GM13976 (cell line): Measurements from ENCODE around the gene GRIA4.

ENCODE experiments used
- DNase-seq: peaks from one replicate; pipeline ENCODE4 v3.0.0; 2012; ENCODE audit warnings: low spot score
- in situ Hi-C: fragments of 300-500 bp; cut with MboI; formaldehyde crosslinking; loops from one replicate; pipeline ENCODE4 v1.12.0; 2022; ENCODE audit warnings: low sequenced_read_pairs, mixed read lengths, inconsistent platforms; ENCODE audit not compliant: unreplicated experiment
- TF ChIP-seq, protein P1 (sequence below): IDR thresholded peaks from 2 replicates; pipeline ENCODE4 v1.5.1; 2012; ENCODE audit warnings: borderline replicate concordance, mild to moderate bottlenecking; ENCODE audit not compliant: insufficient read depth; ENCODE audit errors: extremely low read depth, missing control alignments, control extremely low read depth

GRIA4 gene

DNA sequence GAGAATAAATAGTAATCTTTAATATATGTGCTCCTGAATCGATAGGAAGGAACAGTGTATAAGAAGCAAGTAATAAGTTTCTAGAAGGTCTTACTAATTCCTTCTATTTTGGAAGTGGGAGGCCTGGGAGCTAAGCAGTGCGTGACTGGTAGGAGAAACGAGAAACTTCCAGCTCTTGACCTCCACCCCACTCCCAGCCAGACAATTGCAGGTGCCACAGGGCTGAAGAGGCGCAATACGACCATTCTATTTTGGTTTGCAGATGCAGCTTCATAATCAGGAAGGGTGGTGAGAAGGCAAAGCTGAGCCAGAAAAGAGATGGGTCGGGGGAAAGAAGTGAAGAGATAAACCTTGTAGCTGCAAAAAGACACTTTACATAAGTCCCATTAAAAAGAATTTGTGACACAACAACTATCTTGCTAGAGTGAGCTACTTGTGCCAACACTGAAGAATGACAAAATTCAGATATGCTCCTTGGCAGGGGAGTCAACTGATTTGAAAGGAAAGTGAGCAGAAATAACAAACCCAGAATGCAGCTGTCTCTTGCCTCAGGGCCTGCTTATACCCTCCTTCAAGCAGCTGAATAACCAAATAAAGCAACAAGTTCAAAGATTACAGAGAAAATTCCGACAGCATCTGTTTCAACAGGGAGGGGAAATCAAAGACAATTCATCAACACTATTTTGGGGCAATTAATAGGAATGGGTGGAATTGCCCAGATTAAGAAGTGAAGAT, 35.1 kb downstream of the GRIA4 start:
- TF ChIP-seq, protein P1, sequence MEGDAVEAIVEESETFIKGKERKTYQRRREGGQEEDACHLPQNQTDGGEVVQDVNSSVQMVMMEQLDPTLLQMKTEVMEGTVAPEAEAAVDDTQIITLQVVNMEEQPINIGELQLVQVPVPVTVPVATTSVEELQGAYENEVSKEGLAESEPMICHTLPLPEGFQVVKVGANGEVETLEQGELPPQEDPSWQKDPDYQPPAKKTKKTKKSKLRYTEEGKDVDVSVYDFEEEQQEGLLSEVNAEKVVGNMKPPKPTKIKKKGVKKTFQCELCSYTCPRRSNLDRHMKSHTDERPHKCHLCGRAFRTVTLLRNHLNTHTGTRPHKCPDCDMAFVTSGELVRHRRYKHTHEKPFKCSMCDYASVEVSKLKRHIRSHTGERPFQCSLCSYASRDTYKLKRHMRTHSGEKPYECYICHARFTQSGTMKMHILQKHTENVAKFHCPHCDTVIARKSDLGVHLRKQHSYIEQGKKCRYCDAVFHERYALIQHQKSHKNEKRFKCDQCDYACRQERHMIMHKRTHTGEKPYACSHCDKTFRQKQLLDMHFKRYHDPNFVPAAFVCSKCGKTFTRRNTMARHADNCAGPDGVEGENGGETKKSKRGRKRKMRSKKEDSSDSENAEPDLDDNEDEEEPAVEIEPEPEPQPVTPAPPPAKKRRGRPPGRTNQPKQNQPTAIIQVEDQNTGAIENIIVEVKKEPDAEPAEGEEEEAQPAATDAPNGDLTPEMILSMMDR: no peak
- no peak for DNase-seq
- in situ Hi-C loops: no loop called here

DNA sequence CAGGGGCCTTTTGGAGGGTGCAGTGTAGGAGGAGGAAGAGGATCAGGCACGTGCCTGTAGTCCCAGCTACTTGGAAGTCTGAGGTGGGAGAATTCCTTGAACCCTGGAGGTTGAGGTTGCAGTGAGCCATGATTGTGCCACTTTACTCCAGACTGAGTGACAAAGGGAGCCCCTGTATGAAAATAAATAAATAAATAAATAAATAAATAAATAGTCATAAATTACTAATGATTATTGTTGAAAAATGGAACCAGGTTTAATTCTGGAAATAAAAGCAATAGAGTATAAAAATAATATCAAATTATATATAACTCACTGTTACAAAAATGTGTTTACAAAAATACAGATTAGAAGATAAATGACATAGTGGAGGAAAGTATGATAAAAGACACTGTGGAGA, 37.9 kb downstream of the GRIA4 start:
- DNase-seq: no peak
- in situ Hi-C loops: no loop called here
- TF ChIP-seq, protein P1: no peak

DNA sequence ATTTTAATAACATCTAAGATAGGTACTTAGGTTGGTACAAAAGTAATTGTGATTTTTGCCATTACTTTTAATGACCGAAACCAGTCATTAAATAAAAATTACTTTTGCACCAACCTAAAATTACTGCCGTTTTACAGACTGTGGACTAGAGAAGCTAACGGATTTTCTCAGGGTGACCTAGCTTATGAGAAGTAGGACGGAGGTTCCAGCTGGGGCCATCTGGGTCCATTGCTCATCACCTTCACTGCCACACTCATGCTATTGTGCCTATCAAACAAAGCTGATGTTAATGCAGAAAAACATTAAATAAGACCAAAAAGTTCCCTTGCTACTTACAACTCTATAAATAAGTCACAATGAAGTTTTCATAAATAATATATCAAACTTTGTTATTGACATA, 38.9 kb downstream of the GRIA4 start:
- TF ChIP-seq, protein P1: no peak
- in situ Hi-C loops: no loop called here

DNA sequence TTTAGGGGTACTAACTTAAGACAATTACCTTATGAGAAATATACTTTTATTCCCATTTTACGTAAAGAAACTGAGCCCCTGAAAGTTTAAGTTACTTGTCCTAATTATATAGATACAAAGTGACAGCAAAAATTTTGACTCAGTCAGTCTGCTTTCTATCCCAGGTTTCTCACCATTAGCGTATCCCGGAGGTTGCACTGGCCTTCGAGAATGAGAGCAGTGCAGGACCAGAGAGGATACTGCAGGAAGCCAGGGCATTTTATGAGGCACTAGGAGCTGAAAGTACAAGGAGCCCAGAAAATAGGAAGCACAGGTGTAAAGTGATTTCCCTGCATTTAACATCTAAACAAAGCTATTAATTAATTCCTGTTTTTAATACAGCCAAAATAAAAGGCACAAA, 55.4 kb downstream of the GRIA4 start:
- in situ Hi-C loops: no loop called here
- DNase-seq: no peak

More for the DNA sequence above, 38.9 kb downstream of the GRIA4 start:
- no peak for DNase-seq

DNA sequence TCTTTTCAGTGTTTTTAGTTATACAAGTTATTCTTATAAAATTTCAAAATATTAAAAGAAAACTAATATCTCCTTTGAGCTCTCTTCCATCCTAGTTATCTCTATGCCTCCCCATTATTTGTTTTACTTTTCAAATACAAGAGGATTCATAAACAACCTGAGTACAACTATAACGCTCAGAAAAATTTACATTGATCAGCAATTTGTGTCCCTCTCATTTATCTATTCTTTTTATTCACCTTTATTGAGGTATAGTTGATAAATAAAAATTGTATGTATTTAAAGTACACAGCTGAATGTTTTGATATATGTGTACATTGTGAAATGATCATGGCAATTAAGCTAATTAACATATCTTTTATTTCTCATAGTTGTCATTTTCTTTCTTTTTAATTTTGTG, 57.6 kb downstream of the GRIA4 start:
- TF ChIP-seq, protein P1: no peak
- in situ Hi-C loops: no loop called here
- no peak for DNase-seq

More for the DNA sequence above, 55.4 kb downstream of the GRIA4 start:
- TF ChIP-seq, protein P1: no peak

DNA sequence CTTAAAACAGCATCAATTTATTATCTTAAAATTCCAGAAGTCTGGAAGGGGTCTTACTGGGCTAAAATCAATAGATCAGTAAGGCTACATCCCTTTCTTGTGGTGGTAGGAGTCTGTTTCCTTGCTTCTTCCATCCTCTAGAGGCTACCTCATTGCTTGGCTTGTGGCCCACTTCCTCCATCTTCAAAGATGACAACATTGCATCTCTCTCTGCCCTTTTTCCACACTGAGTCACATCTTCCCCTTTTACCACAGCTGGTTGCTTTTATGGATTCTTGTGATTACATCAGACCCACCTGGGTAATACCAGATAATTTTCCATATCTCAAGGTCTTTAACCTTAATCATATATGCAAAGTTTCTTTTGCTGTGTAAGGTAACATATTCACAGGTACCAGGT, 60.9 kb downstream of the GRIA4 start:
- in situ Hi-C loops: no loop called here
- DNase-seq: no peak
- TF ChIP-seq, protein P1: no peak
